Erythroblast (primary cell): ENCODE data around the gene GNAQ.

Experiments used
- DNase-seq, 2 experiments: peaks; one replicate each; lab custom pipeline; 2025; lab: John Stamatoyannopoulos, UW
- GATA1 ChIP-seq: IDR thresholded peaks from 2 replicates; pipeline ENCODE4 v1.6.1; 2011; ENCODE audit warnings: low read depth, mild to moderate bottlenecking, control low read depth, low read length, moderate library complexity
- POLR2A ChIP-seq: IDR thresholded peaks from 2 replicates; pipeline ENCODE4 v1.6.1; 2011; ENCODE audit warnings: mild to moderate bottlenecking, low read length

GNAQ gene

DNA sequence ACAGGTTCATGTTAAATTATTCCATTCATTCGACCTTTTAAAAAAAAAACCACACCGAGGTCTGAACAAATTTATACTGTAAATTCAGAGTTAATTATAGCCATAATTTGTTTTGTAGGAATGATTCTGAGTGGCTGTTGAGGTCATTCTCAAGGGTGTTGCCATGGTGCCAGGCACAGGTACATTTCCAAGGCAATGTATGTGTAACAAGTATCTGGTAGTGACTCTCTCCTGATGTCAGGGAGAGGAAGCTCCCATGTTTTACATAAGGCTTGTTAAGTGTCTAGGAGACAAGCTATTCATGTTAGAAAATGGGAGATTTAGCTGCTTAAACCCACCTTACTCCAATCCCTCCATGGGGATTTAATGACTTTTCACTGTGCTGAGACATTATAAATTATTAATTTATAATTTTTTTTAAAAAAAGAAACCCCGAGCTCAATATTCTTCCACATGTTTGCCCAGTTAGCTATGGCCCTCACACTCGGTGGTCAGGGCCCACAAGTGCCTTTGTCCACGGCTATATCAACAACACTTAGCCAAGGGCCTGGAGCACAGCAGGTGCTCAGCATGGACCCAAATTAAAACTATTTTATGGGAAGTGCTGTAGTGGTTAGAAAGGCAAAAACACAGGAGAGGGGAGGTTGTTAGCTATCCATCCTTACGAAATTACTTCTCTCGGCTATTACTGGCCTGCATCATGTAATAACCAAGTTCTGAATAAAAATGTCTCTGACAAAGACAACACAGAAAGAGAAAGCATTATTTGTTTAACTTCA, 228.9 kb downstream of the GNAQ start:
- DNase-seq, result no peak
- TF ChIP-seq POLR2A (no peak), GATA1 (no peak)

DNA sequence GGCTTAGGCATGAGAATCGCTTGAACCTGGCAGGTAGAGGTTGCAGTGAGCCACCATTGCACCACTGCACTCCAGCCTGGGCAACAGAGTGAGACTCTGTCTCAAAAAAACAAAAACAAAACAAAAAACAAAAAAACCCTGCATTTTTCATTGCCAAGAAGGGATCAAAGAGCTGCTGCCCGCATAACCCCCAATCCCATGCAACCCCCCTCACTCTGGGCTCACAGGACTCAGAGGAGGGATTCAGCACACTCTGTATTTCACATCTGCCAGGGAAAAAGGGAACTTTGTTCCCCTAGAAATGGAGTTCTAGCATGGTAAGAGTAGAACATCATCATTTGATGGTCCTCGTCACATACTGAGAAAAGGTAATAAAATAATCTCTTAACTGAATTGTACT, 229.5 kb downstream of the GNAQ start:
- TF ChIP-seq GATA1 (no peak), POLR2A (no peak)
- DNase-seq, result no peak

DNA sequence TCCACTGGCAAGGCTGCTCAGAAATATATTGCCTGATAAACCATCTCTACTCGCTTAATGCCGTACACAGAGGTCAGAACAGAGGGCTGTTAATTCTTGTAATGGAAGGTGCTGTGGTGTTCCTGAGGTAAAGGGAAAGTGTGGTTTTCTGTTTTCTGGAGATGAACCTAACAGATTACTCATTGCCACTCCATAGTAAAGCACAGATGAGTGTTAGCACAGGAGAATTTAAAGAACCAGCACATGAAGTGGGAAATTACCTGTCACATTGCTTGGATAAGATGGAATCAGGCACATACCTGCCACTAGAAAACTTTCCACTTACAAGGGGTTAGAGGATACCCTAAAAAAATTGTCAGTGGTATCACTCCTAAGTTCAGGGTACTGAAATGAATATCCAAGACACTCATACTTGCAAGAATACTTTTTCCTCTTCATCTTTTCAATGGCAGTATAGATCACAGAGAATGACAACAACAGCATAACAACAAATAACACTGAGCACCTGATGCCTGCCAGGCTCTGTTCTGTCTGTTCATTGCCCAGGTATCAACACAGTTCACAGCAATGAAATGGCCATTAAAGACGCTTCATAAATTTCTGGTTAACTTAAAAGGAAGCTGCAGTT, 230.6 kb downstream of the GNAQ start:
- no peak for DNase-seq
- no peak for TF ChIP-seq POLR2A
- no peak for TF ChIP-seq GATA1

GRCh38 chr9:77798140-77798539, 233.5 kb downstream of the GNAQ start:
- no peak for TF ChIP-seq GATA1
- TF ChIP-seq POLR2A, result no peak

DNA sequence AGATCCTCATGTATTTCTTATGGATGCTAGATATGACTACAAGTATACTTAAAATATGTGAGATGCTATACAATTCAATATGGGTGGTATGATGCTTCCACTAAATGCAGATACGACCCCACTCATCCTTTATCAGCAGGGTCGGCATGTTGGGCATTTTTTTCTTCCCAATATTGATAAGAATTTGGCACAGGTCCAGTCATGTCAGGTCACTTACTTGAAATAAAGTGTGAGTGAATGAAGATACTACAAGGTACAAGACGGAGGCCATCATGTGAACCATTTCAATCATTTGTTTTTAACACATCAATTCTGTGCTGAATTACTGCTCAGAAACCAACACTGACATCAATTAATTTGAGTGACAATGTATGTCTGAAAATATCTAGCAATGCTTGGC, 236.6 kb downstream of the GNAQ start:
- no peak for TF ChIP-seq POLR2A
- TF ChIP-seq GATA1, result no peak
- peak; percentile 54 to 74 for DNase-seq

More at GRCh38 chr9:77798140-77798539, 233.5 kb downstream of the GNAQ start:
- no peak for DNase-seq

DNA sequence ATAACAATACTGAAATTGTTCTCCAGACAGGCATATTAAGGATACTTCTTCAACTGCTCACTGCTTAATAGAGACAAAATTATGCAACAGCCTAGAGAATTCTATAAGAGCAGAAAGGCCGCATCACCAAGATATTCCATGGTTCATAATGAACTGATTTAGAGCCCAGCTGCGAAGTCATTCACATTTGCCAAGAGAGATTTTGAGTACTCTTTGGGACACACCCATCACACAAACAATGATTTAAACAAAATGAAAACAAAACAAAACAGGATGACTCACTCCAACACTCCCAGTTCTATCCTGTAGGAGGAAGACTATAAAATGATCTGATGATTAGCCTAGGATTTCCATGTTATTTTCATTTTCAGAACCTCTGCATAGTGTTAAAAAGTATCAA, 237.8 kb downstream of the GNAQ start:
- DNase-seq, result peak in 1 of 2 experiments; percentile 10
- no peak for TF ChIP-seq POLR2A
- TF ChIP-seq GATA1, result no peak

DNA sequence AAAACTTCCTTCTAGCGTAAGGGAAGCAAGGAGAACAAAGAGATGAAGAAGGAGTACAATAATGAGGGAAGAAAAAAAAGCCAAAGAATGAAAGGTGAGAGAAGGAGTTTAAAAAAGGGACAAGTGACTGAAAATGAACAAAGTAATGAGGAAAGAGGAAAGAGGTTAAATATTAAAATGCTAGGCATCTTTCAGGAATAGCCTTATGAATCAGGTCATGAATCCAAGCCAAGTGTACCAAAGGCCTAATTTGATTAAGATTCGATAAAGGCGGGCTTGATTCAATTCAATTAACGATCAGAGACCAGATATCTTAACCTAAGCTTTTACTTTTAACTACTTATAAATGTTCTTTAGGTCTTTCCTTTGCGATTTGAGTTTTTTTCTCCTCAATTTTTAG, 241.7 kb downstream of the GNAQ start:
- no peak for DNase-seq
- TF ChIP-seq GATA1, result no peak
- no peak for TF ChIP-seq POLR2A

DNA sequence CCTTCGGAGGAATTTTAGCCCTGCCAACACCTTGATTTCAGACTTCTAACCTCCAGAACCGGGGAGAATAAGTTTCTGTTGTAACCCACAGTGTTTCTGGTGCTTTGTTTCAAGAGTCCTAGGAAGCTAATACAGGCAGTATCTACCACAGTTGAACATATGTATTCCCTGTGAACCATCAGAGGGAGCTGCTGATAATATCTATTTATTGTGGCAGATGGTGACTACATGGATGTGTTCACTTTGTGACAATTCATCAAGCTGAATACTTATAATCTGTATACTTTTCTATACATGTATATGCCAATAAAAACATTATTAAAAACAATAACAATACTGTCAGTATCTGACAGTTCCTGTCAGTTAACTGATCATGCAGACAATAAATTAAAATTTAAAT, 246.3 kb downstream of the GNAQ start:
- TF ChIP-seq GATA1 (no peak), POLR2A (no peak)
- DNase-seq, result no peak

- DNase-seq, result no peak
- TF ChIP-seq GATA1 (no peak), POLR2A (no peak)
These were observed 248.1 kb downstream of the GNAQ start for GRCh38 chr9:77783518-77783917.

- DNase-seq, result peak in 1 of 2 experiments; percentile 17
- TF ChIP-seq GATA1 (no peak), POLR2A (no peak)
These were observed 252.6 kb downstream of the GNAQ start for GRCh38 chr9:77779010-77779409.

DNA sequence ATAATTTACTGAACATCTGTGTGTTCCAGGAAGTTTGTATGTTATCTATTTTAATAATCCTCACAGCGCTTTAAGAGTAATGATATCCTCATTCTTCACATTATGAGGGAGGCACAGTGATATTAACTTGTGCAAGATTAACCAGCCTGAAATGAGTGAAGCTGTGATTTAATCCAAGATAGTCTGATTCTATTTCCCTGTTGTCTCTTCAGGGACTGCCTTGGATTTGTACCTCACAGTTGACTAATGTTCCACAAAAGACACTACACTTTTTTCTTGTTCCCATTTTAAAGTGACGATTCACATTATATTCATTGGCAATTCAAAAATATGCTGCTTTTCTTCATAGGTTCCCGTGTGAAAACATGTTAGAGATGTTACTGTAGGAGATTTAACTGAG, 258.2 kb downstream of the GNAQ start:
- no peak for DNase-seq
- TF ChIP-seq POLR2A, result no peak
- TF ChIP-seq GATA1, result no peak

DNA sequence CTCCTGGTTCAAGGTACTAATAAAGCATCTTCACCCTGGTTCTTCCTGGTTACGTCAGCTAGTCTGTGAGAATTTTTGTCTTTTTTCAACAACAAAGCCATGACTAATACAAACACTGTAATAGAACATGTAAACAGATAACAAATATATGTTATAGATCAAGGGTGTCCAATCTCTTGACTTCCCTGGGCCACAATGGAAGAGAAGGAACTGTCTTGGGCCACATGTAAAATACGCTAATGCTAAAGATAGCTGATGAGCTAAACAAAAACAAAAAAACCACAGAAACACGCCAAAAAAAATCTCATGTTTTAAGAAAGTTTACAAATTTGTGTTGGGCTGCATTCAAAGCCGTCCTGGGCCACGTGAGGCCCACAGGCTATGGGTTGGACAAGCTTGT, 259.0 kb downstream of the GNAQ start:
- TF ChIP-seq GATA1 (no peak), POLR2A (no peak)
- DNase-seq, result no peak

GRCh38 chr9:77771171-77771570, 260.4 kb downstream of the GNAQ start:
- no peak for DNase-seq
- TF ChIP-seq POLR2A (no peak), GATA1 (no peak)

GRCh38 chr9:77770340-77770739, 261.3 kb downstream of the GNAQ start:
- TF ChIP-seq POLR2A, result no peak
- TF ChIP-seq GATA1, result no peak
- DNase-seq, result no peak
